Stimulated activated CD8-positive, alpha-beta memory T cell treated with anti-CD3 and anti-CD28 coated beads, Interleukin-2, amount 100 ng/mL, for 1 hour (primary cell): ENCODE results near the gene PLAGL1.
"Not testable (repeated sequence)": the region's sequence is repeated elsewhere in the genome, so short reads cannot be mapped to it uniquely, and the experiment has no call there.

ENCODE experiments used
- DNase-seq, 2 donors: peaks; one replicate each; pipeline ENCODE4 v3.0.0-alpha.2; 2020; ENCODE audit warnings: low read depth in 2 of 2

PLAGL1 gene

GRCh38 chr6:144009628-144010027 is 1.6 kb upstream of the PLAGL1 start:
- DNase-seq = not testable (repeated sequence)

DNA sequence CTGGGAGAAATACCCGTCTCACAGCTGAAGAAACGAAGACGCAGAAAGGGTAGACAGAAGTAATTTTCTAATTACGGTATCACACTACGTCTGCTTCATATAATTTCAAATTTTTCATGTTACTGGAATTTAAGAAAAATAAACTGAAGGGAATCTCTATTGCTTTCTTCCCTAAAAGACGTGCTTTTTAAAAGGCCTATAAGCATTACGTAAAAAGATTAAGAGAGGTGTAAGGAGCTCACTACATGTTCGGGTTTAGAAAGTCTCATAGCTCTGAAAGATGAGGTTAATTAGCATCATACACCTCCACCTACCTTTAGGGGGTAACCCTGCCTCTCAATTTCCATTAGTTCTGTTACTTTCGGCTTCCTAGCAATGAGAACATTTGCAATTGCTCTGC is 787 bp upstream of the PLAGL1 start:
- no peak for DNase-seq

- no peak for DNase-seq
Measured at GRCh38 chr6:144007478-144008119, 460 bp downstream of the PLAGL1 start.

DNA sequence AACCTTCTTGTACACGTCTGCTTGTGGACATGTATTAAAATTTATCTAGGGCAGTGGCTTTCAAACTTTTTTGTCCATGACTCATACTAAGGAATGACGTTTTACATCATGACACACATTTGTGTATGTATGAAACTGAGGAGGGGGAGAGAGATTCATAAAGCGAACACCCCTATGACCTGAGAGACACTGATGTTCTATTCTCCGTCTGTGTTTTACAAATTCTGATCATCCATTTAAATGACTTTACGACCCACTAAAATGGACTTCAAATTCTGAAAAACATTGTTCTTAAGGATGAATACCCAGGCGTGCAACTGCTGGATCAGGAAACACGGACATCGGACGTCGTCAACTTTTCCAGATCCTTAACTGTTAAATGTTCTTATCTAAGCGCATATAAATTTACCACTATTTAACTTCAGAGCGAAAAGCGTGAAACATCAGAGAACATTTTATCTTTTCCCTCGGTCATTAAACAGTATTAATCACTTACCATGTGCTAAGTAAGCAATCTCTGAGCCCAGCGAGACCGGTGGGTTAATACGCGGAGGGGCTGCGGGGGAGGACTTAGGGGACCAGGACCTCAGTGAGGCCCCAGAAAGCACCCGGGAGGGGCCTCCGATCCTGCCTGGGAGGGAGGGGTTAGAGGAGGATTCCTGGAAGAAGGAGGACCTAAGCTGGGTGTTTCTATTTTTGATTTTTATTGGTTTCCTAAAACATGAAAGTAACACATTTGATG is 1.2 kb downstream of the PLAGL1 start:
- no peak for DNase-seq

DNA sequence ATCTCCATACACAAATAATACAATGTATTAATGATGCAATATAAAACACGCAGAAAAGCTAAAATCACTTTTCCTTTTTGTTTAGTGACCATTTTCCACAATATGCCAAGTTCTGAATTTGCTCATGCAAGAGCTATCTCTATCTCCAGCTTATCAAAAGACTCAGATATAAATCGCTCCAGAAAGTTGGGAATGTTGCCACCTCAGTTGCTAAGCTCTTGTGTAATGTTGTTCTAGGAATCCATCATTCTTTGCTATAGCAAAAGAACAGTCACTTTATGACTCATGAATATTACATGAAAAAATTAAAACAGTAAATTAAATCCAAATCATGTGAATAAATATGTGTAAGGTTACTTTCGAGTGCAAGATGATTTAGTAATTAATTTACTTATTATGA is 8.7 kb downstream of the PLAGL1 start:
- DNase-seq = no peak

GRCh38 chr6:143998686-143999085 is 9.4 kb downstream of the PLAGL1 start:
- no peak for DNase-seq

DNA sequence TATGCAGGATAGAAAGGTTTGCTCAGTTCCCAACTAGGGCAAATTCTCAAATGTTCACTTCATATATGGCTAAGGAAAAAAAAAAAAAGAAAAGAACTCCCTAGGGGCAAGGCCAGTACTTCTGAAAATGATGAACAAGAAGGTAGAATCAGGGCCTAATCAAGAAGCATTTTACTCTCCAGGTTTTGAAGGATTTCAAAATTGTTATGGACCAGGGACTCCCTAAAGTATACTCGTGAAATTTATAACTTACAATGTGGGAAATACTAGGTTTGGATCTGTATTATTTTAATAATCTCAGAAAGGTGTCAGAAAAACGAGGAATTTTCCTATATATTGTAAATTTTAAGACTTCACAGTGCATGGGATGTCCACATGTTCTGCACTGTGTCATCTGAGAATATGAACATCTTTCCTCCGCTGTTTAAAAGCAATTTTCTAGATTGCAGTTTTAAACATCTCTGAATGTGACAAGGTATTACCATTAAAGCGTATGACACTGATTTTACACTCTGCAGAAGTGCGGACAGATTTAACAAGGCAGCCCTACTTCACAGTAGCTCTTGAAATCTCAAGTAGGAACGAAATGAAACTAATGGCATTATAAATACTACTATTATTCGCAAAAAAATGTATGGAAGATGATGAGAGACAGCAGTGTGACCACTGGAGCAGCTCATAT is 14.0 kb downstream of the PLAGL1 start:
- DNase-seq = no peak

DNA sequence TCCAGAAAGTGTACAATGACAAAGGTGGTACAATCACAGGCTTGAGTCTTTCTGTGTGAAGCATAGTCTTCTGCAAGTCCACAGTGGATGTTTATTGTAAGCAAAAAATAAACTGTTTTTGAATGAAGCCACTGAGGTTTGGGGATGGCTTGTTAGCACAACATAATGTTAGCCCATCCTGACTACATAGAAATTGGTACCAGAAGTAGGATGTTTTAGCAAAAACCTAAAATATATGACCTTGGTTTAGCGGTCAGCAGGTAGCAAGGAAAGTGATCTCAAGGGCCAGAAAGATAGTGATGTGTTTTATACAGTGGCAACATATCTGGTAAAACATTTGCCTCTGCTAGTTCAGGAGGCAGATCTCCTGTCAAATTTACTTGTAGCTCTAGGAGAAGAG is 15.8 kb downstream of the PLAGL1 start:
- DNase-seq = no peak

DNA sequence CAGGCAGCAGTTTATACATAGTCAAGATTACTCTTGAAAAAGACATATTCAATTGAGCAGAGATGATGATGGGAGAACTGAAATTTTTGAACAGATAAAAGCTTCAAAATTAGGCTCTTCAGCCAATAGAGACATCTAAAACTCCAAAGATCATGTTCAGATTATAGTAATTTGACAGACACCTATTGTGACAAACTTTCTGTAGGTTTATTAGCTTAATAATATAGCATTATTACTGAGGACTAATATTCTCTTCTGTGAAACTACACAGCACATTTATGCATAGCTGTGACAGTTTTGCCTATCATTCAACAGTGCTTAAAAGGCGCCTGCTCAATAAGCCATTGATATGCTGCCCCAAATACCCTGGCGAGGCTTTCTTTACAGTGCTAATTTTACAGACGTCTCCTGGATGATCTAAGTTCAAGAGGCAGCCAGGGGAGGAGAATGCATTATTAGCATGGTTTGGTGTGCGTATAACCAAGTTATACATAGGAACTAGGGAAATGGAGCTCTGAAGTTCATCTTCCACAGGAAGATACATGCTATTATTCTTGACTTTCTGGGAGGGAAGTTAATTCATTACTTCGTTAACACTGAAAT is 21.5 kb downstream of the PLAGL1 start:
- no peak for DNase-seq

DNA sequence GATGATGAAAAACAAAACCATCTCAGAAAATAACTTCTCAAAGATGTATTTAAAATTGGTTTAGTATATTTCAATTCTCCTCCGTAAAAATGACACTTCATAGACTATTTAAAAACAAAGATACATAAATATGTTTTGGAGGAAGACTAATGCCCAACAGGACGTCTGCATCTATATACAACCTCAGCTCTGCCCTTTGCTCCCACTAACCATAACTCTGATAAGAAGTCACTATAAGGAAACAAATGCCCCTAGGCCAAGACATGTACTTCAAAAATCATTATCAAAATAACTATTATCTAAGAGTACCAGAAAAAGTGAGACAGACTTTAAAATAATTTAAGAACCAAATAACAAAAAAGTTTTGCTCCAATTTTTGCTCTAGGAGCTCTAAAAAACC is 23.4 kb downstream of the PLAGL1 start:
- DNase-seq = no peak

- DNase-seq = no peak
Measured at GRCh38 chr6:143982968-143983367, 25.1 kb downstream of the PLAGL1 start.

DNA sequence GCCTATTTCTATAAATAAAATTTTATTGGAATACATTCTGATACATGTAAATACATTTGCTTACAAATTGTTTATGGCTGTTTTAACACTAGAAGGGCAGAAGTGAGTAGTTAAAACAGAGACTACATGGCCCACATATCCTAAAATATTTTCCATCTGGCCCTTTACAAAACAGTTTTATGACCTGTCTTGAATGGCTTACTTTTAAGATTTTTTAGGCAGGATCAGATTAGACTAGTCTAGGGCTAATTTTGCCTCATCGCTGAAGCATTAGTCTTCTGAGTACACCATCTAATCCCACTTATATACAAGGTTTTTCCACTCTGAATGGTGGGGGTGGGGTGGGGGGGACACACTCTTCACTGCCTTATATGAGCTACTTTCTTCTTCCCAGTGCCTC is 27.1 kb downstream of the PLAGL1 start:
- no peak for DNase-seq

DNA sequence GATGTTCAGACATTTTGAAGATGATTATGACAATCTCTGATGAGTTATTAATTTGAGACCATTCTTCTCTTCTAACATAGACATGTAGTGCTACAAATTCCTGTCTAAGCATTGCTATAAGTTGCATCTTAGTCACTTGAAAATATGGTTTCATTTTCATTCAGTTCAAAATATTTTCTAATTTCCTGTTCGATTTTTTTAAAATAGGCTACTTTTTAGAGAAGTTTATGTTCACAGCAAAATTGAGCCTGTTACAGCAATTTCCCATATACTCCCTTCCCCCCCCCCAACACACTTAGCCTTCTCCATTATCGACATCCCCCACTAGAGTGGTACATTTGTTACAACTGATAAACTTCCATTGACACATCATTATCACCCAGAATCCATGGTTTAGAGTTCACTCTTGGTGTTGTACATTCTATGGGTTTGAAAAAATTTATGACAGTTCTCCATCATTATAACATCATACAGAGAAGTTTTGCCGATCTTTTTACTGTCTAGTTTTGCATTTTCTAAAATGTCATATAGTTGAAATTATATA is 31.2 kb downstream of the PLAGL1 start:
- DNase-seq = no peak

DNA sequence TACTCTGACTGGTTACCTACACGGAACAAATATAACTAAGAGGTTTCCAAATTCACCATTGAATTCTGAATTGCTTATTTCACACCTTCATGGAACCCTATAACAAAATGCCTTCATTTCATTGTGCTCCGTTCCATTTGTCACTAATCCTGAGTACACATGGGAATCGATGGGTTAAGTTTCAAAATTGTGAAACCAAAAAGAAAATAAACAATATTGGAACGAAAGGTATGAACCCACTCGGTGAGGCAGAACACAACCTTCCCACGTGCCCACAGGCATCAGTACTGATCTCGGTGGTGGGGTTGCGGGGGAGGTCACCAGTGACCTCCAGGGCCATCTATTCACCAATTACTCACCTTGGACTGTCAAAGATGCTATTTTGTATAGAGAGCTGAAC is 34.0 kb downstream of the PLAGL1 start:
- DNase-seq = no peak

DNA sequence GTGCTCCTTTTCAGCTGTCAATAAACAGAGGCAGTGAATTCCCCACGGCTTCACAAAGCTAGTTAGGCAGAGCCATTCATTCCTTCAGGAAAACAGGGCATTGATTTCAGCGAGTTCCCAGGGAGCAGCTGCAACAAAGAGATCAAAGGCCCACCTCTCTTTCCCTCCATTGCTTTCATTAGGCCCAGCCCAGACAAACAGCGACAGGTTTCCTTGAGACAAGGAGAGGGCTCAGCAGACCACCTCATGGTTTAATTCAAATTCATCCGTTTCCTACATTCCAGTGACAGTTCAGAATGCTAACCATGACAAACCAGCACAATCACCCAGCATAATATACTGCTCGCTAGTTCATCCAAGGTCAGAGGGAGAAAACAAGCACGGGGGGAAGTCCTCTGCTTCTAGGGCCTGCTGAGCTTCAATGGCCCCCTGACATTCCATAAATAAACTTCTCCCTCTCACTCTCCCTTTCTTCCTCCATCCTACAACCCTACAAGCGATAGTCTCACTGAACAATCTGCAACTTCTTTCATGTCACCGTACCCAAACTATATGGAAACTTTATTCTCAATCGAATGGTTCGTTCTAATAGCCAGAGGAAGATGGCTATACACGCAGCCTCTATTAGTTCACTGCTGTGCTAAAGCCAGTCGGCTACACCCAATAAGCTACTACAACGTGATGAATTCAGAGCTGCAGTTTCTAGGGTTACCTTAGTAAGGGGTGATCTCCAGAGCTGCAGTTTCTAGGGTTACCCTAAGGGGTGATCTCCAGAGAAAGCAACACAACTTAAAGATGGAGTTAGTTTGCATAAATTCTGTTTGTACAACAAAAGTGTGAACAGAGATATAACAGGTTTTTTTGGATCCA is 34.7 kb downstream of the PLAGL1 start:
- DNase-seq = no peak

DNA sequence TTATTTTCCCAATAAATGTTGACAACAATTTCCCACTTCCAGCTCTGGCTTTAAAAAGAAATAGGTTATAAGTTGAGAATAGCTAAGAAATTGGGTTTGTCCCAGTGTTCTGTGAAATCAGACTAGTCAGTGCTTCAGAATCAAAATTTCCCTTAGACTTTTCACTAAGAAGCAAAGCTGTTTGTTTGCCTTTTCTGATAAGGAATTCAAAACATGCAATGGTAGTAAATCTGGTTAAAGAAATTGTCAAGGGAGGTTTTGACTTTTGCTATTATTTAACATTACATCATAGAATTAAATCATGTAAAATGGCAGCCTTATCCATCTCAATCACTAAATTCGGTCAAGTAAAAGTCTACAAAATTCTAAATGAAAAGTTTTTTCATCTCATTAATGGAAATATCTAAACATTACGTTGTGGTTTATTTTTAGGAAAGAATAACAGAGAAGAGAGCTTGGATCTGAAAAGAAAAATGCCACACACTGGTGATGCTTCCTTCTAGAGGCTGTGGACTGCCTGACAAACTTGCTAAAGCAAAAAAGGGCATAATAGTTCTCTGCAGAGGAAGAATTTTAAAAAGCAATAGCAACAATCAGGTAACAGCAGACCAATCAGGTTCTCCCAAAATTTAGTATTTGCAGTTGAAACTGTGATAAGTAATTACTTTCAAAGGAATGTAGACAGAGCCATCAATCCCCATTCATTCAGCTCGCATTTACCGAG is 36.4 kb downstream of the PLAGL1 start:
- DNase-seq = no peak

- no peak for DNase-seq
Measured at GRCh38 chr6:143970456-143971218, 37.4 kb downstream of the PLAGL1 start.

DNA sequence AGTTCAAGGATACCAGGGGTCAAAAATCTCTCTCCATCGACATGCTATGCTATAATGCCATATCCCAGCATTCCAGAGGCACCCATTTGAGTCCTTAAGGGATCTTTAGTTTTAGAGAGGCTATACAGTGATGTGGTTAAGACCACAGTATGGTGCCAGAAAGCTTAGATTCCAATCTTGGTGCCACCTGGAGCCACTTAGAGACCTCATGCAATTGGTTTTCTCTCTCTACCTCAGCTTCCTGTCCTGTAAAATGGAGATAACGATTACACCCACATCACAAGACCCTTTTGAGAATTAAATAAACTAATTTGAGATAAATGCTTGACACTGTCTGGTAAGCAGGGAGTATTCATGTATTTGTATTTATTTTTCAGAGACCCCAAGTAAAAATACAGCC is 39.0 kb downstream of the PLAGL1 start:
- no peak for DNase-seq

DNA sequence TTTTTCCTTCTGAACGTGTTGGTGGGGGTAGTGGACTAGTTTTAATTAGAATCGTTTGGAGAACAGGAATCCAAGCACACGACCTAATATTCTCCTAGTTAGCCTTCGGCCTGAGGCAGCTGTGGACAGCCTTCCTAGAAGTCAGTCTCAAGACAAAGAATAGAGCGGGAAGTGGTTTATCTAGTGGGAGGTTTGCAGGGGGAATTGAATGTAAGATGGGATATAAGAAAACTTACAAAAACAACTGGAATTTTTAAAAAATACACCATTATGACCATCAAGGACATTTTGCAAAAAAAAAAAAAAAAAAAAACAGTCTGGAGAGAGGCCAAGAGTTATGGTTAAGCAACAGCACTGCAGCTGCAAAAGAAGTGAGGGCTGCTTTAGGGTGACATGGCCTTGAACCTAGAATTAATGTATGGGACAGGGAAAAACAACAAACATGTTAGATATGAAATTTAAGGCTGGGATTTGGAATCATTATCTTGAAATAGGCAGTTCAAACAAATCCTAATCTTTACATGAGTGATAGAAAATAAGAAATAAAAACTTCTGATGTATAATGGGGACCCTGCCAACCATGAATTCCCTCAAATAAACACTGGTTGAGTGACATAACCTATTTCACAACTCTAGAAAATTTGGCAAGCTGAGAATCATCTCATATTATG is 40.2 kb downstream of the PLAGL1 start:
- no peak for DNase-seq
